Measurements from ENCODE around the gene RTP3.

DNA sequence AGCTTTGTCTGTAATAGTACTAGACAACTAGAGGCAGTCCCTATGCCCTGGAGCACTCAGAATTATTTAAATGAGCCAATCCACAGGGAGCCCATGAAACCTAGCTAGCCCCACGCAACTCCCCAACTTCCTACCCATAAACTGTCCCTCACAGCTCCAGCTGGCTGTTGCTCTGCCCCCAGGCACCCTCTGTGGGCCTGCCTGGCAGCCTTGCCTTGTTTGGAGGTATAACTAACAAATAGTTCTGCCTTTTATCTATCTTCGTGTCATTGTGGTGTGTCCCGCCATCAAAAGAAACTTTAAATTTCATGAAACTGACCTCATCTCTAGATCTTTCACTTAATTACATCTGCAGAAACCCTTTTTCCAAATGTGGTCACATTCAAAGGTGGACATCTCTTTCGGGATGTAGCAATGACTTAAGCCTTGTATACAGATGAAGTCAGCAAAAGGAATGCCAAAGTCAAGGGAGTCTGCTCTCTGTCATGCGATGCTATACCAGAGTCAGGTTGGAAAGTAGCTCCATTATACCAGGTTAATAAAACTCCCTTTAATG, 1.8 kb upstream of the RTP3 start:
- TF ChIP-seq POLR2A (IDR thresholded peaks at IDR 0.05), result no peak
- TF ChIP-seq, protein P1, sequence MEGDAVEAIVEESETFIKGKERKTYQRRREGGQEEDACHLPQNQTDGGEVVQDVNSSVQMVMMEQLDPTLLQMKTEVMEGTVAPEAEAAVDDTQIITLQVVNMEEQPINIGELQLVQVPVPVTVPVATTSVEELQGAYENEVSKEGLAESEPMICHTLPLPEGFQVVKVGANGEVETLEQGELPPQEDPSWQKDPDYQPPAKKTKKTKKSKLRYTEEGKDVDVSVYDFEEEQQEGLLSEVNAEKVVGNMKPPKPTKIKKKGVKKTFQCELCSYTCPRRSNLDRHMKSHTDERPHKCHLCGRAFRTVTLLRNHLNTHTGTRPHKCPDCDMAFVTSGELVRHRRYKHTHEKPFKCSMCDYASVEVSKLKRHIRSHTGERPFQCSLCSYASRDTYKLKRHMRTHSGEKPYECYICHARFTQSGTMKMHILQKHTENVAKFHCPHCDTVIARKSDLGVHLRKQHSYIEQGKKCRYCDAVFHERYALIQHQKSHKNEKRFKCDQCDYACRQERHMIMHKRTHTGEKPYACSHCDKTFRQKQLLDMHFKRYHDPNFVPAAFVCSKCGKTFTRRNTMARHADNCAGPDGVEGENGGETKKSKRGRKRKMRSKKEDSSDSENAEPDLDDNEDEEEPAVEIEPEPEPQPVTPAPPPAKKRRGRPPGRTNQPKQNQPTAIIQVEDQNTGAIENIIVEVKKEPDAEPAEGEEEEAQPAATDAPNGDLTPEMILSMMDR (IDR thresholded peaks at IDR 0.05), result no peak

All from adrenal gland (tissue), 5 donors.